Esophagus (tissue), 2 donors: ENCODE data around the gene INTS1. TPM values are rescaled to one million over a fixed set of nuclear protein-coding genes. Genes with fewer than 3 reads are reported as not detected.
"Not testable (repeated sequence)": the region's sequence is repeated elsewhere in the genome, so short reads cannot be mapped to it uniquely, and the experiment has no call there.

ENCODE experiments used
- H3K27ac ChIP-seq, 2 donors: one replicate each; pipeline ENCODE4 v1.5.1; 2013; ENCODE audit warnings: low read depth in 2 of 2, mild to moderate bottlenecking in 2 of 2, inconsistent platforms in 1 of 2, low read length in 1 of 2, moderate library complexity in 1 of 2
- H3K27me3 ChIP-seq, 2 donors: one replicate each; pipeline ENCODE4 v1.6.1; 2013; ENCODE audit warnings: low read length in 2 of 2, control low read depth in 1 of 2, mild to moderate bottlenecking in 1 of 2; ENCODE audit not compliant: insufficient read depth in 2 of 2, control insufficient read depth in 1 of 2
- H3K36me3 ChIP-seq, 2 donors: one replicate each; pipeline ENCODE4 v1.6.1; 2013; ENCODE audit warnings: low read length in 1 of 2; ENCODE audit not compliant: control insufficient read depth in 2 of 2, insufficient read depth in 2 of 2
- H3K4me1 ChIP-seq, 2 donors: one replicate each; pipeline ENCODE4 v1.6.1; 2013; ENCODE audit warnings: low read length in 1 of 2; ENCODE audit not compliant: control insufficient read depth in 2 of 2, insufficient read depth in 2 of 2
- H3K4me3 ChIP-seq, 2 donors: one replicate each; pipeline ENCODE4 v1.5.1; 2013; ENCODE audit warnings: low read length in 2 of 2, mild to moderate bottlenecking in 2 of 2, low read depth in 1 of 2, moderate library complexity in 1 of 2
- H3K9me3 ChIP-seq, 2 donors: one replicate each; pipeline ENCODE4 v1.6.1; 2013; ENCODE audit warnings: mild to moderate bottlenecking in 2 of 2, low read depth in 1 of 2, low read length in 1 of 2, moderate library complexity in 1 of 2; ENCODE audit not compliant: control insufficient read depth in 2 of 2, insufficient read depth in 1 of 2
- WGBS, 2 donors: extraction: QIAGEN DNeasy Blood & Tissue Kit; methylation state at CpG; one replicate each; pipeline ENCODE4 v1.1.7; 2013; 5-methylcytosine and 5-hydroxymethylcytosine counted together
- polyA plus RNA-seq, 2 donors: library from polyadenylated mRNA; stranded (reverse); fragments of 200-250 nt; gene quantifications; one replicate each; pipeline ENCODE4 v1.2.3, GENCODE V29; 2013
- donor health status: healthy with polysubstance abuse.
- donor health status: Bipolar disorder and iron deficiency.

INTS1 gene
- polyA plus RNA-seq, 2 donors = 36.6 to 42.2 TPM

DNA sequence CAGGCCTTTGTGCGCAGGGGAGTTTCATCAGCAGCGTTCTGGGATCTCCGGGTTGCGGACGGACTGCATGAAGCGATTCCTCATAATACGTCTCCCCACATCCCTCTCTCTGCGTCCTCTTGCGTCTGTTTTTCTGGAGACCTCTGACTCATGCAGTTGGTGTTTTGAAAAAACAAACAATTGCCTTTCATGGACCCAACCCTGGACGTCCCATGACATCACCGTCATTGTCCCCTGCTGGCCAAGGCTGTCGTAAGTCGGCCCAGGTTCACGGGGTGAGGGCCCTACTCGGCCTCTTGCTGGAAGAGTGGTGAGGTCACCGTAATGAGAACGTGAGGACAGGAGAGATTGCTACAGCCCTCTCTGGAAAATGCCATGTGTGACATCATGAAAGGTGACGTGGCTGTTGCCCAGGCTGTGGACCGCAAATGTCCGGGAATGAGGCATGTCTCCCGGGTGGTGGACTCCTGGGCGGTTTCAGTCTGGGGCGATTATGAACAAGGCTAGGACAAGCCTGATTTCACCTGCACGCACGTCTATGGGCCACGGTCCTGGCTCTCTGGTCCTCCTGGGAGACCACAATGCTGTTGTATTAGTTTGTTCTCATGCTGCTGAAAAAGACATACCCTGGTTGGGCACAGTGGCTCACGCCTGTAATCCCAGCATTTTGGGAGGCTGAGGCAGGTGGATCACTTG lies 16.5 kb upstream of the INTS1 start:
- WGBS, 2 donors = 78% methylated on average over 27 of the region's 27 CpGs
- Histone ChIP-seq H3K27me3 (no peaks in the 10 kb centered on the region), H3K9me3 (no peaks in the 10 kb centered on the region), H3K27ac (no peak overlapping the region), H3K36me3 (no peaks in the 10 kb centered on the region), H3K4me1 (peaks cover 0 to 3% of the 10 kb centered on the region in 2 donors), H3K4me3 (no peak overlapping the region)

DNA sequence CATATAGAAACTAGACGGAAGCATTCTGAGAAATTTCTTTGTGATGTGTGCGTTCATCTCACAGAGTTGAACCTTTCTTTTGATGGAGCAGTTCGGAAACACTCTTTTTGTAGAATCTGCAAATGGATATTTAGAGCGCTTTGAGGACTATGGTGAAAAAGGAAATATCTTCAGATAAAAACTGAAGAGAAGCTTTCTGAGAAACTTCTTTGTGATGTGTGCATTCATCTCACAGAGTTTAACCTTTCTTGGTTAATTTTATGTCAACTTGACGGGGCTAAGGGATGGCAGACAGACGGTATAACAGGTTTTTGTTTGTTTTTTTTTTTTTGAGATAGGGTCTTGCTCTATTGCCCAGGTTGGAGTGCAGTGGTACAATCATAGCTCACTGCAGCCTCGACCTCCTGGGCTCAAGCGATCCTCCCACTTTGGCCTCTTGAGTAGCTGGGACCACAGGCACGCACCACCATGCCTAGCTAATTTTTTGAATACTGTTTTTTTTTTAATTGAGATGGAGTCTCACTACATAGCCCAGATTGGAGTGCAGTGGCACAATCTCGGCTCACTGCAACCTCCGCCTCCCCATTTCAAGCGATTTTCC lies 15.2 kb upstream of the INTS1 start:
- H3K4me1 ChIP-seq, H3K27me3 ChIP-seq, H3K27ac ChIP-seq, H3K36me3 ChIP-seq, H3K4me3 ChIP-seq, H3K9me3 ChIP-seq: not testable (repeated sequence)
- 91 to 93% methylated on average over 12 of the region's 12 CpGs for WGBS, 2 donors

GRCh38 chr7:1516586-1517251 lies 12.5 kb upstream of the INTS1 start:
- H3K4me3 ChIP-seq = no peak overlapping the region
- no peaks in the 10 kb centered on the region for H3K27me3 ChIP-seq
- no peak overlapping the region for H3K27ac ChIP-seq
- H3K9me3 ChIP-seq = no peaks in the 10 kb centered on the region
- H3K36me3 ChIP-seq = no peaks in the 10 kb centered on the region
- 68 to 69% methylated on average over 18 of the region's 18 CpGs for WGBS, 2 donors
- H3K4me1 ChIP-seq = peaks cover 0 to 3% of the 10 kb centered on the region in 2 donors

DNA sequence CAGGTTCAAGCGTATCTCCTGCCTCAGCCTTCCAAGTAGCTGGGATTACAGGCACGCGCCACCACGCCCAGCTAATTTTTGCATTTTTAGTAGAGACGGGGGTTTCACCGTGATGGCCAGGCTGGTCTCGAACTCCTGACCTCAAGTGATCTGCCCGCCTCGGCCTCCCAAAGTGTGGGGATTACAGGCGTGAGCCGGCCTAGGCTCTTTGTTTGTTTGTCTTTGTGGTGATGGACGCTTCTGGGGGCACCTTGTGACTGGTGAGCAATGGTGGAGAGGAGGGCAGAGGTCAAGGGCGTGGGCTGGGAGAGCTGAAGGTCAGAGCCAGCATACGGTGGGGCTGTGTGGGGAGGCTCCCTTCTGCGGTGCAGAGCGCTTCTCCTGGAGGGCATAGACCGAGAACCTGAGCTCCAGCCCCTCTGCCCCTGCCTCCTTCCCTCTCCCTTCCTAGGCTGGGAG lies 11.3 kb upstream of the INTS1 start:
- H3K27me3 ChIP-seq, H3K4me1 ChIP-seq, H3K9me3 ChIP-seq, H3K36me3 ChIP-seq, H3K4me3 ChIP-seq, H3K27ac ChIP-seq: not testable (repeated sequence)
- 74 to 75% methylated on average over 17 of the region's 17 CpGs for WGBS, 2 donors

DNA sequence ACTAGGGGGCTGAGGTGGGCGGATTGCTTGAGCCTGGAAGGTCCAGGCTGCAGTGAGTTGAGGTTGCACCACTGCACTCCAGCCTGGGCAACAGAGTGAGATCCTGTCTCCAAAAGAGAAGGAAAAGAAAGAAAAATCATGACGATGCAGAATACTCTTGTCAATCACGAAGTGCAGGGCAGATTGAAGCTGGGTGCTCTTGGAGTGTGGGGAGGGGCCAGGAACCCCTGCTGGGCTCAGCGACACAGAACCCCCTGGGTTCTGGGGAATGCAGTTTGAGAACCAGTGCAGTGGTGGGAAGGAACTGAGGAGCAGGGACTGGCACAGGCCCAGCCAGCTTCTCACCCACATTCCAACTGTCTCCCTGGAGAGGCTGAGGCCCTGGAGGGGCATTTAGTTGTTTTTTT lies 10.8 kb upstream of the INTS1 start:
- Histone ChIP-seq H3K9me3 (no peaks in the 10 kb centered on the region), H3K27ac (no peak overlapping the region), H3K27me3 (no peaks in the 10 kb centered on the region), H3K4me1 (peaks cover 0 to 3% of the 10 kb centered on the region in 2 donors), H3K36me3 (no peaks in the 10 kb centered on the region), H3K4me3 (no peak overlapping the region)
- 74 to 84% methylated on average over 4 of the region's 4 CpGs for WGBS, 2 donors

DNA sequence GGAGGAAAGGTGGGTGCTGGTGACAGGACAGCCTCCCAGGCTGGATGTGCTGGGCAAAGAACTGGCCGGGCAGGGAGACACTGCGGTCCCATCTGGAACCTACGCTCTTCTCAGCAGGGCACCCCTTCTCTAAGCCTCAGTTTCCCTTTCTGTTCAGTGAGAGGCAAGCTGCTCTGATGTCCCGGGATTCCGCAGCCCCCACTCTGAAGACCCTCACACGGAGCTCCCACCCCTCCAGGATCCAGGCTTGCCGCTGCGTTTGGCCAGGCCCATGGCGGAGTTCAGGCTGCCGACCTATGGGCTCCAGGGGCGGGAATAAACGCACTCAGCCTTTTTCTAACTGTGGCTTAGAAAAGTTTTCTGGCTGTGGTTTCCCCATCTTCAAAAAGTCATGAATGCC lies 10.2 kb upstream of the INTS1 start:
- Histone ChIP-seq H3K27ac (no peak overlapping the region), H3K27me3 (no peaks in the 10 kb centered on the region), H3K36me3 (no peaks in the 10 kb centered on the region), H3K4me1 (peaks cover 0 to 3% of the 10 kb centered on the region in 2 donors), H3K9me3 (no peaks in the 10 kb centered on the region), H3K4me3 (no peak overlapping the region)
- 78 to 84% methylated on average over 12 of the region's 12 CpGs for WGBS, 2 donors

GRCh38 chr7:1513657-1514095 lies 9.5 kb upstream of the INTS1 start:
- Histone ChIP-seq H3K4me1 (peaks cover 0 to 3% of the 10 kb centered on the region in 2 donors), H3K36me3 (no peaks in the 10 kb centered on the region), H3K9me3 (no peaks in the 10 kb centered on the region), H3K4me3 (no peak overlapping the region), H3K27ac (peak overlapping the region; percentile 57 to 58), H3K27me3 (no peaks in the 10 kb centered on the region)
- 42 to 51% methylated on average over 20 of the region's 20 CpGs for WGBS, 2 donors

DNA sequence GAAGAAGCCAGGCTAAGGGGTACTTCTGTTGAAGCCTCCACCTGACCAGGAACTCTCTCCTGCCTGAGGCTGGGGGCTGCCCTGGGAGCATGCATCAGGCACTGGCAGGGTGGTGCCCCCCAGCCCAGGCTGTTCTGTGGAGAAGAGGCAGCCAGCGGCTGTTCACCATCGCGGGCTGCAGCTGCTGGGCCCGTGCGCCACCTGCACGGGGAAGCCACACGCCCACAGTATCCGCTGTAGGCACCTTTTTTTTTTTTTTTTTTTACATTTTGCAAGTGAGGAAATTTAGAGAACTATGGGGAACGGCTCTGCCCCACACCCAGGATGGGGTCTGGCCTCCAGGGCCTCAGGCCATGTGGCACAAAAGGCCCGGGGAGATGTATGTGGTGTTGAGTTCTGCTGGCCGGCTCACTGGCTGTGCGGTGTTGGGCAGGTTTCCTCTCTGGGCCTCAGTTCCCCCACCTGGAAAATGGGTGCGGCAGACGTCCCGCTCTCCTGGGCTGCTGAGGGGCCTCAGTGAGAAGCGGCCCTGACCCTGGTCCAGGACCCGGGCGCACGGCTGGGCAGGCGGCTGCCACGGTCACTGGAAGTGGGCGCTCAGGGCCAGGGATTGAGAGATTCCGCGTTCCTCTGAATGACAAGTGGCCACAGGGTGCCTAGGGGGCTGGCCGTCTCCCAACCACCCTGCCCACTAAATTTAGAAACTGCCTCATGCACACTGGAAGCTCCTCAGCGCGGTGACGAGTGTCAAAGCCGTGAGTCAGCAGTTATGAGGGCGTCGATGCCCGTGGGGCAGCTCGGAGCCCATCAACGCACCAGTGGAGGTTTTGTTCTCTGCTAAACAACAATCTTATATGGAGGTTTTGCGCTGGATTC lies 8.8 kb upstream of the INTS1 start:
- Histone ChIP-seq H3K27me3 (no peaks in the 10 kb centered on the region), H3K36me3 (no peaks in the 10 kb centered on the region), H3K9me3 (no peaks in the 10 kb centered on the region), H3K4me3 (no peak overlapping the region), H3K27ac (peak overlapping the region; percentile 57 to 58), H3K4me1 (peaks cover 0 to 3% of the 10 kb centered on the region in 2 donors)
- 48 to 52% methylated on average over 35 of the region's 35 CpGs for WGBS, 2 donors
